GM21526 (cell line): ENCODE measurements around the gene AP4M1.

Experiments
- ATAC-seq: cut with Tn5 transposase; IDR thresholded peaks from one replicate; pipeline ENCODE4 v1.9.1; 2021; ENCODE audit warnings: moderate library complexity; ENCODE audit not compliant: unreplicated experiment, low FRiP score

Gene AP4M1, protein sequence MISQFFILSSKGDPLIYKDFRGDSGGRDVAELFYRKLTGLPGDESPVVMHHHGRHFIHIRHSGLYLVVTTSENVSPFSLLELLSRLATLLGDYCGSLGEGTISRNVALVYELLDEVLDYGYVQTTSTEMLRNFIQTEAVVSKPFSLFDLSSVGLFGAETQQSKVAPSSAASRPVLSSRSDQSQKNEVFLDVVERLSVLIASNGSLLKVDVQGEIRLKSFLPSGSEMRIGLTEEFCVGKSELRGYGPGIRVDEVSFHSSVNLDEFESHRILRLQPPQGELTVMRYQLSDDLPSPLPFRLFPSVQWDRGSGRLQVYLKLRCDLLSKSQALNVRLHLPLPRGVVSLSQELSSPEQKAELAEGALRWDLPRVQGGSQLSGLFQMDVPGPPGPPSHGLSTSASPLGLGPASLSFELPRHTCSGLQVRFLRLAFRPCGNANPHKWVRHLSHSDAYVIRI

GRCh38 chr7:100101016-100101862 lies at the start of gene AP4M1, which contains the start of gene MCM7:
Gene AP4M1, plus strand, starts transcription at chr7:100101643. Its CDS starts 72 bp downstream, at chr7:100101715.
Gene MCM7, minus strand, starts transcription at chr7:100101397. Its CDS starts 103 bp downstream, at chr7:100101294.
- peak; percentile 81 for ATAC-seq

DNA sequence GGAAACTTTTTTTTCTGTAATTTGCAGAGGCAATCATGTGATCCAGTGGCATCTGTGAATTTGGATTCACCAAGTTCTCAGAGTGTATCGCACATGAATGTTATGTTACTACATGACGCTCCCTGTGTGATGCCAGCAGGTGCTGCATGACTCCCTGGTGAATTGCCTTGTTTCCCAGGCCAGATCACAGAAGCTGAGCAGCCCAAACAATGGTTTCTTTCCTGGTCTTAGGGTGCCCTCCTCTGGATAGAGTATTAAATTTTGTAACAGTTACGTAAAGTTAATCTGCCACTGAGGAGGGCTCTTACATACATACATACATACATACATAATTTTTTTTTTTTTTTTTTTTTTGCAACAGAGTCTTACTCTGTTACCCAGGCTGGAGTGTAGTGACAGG lies 48.2 kb upstream of the AP4M1 start:
- ATAC-seq, result no peak

DNA sequence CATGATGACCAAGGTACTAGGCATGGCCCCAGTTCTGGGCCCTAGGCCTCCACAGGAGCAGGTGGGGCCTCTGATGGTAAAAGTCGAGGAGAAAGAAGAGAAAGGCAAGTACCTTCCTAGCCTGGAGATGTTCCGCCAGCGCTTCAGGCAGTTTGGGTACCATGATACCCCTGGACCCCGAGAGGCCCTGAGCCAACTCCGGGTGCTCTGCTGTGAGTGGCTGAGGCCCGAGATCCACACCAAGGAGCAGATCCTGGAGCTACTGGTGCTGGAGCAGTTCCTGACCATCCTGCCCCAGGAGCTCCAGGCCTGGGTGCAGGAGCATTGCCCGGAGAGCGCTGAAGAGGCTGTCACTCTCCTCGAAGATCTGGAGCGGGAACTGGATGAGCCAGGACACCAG lies 44.4 kb upstream of the AP4M1 start:
- ATAC-seq, result no peak

DNA sequence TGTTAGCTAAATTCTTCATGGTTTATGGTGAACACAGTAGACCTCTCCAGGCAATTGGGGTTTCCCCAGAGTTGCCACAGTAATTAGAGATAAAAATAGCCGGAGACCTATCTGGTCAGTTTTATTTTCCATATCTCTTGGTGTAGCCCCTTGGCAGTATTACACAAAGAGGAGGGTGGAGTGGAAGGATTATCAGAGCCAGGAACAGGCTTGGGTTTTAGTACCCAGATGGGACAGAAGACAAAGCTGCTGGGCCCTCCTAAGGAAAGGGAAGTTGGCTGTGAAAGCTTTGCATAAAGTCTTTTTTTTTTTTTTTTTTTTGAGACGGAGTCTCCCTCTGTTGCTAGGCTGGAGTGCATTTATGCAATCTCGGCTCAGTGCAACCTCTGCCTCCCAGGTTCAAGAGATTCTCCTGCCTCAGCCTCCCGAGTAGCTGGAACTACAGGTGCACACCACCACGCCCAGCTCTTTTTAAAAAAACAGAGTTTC lies 42.1 kb upstream of the AP4M1 start:
- ATAC-seq, result no peak

- no peak for ATAC-seq
Observed at GRCh38 chr7:100061518-100062193, 39.8 kb upstream of the AP4M1 start.

GRCh38 chr7:100063376-100063775 lies 38.1 kb upstream of the AP4M1 start:
- ATAC-seq, result no peak

- ATAC-seq, result no peak
Observed at GRCh38 chr7:100064162-100064561, 37.3 kb upstream of the AP4M1 start.

DNA sequence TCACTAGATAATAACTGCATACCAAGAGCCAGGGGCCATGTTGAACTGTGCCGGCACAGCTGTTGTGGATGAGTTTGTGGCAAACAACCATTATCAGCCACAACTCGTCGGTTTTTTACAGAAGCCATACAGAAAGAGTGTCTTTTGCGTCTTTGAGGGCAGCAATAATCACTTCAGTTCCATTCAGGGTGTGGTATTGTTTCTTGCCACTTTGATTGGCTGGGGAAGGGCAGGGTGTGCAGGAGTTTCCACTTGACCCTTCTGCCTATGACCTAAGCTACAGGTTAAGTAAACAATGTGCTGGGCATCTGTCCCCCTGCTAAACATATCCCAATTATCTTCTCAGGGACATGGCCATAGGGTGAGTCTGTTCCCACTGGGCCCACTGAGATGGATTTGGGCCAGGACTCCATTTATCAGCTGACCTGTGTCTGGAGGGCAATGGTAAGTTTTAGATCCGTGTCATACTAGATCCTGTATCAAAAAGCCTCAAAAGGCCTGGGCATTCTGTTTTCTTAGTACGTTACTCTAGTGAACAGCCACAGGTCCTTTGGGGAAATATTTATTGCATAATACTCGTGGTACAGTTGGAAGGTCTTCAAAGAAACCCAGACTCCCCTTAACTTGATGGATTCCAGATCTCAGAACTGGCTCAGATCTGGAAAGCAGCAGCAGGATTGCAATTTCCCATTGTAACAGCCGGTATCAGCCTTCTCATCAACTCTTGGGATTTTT lies 35.8 kb upstream of the AP4M1 start:
- ATAC-seq, result no peak

GRCh38 chr7:100066953-100067352 lies 34.5 kb upstream of the AP4M1 start:
- no peak for ATAC-seq

GRCh38 chr7:100069991-100070390 lies 31.5 kb upstream of the AP4M1 start:
- no peak for ATAC-seq

- no peak for ATAC-seq
Observed at GRCh38 chr7:100071018-100071723, 30.3 kb upstream of the AP4M1 start.

- ATAC-seq, result no peak
Observed at GRCh38 chr7:100072462-100072861, 29.0 kb upstream of the AP4M1 start.

DNA sequence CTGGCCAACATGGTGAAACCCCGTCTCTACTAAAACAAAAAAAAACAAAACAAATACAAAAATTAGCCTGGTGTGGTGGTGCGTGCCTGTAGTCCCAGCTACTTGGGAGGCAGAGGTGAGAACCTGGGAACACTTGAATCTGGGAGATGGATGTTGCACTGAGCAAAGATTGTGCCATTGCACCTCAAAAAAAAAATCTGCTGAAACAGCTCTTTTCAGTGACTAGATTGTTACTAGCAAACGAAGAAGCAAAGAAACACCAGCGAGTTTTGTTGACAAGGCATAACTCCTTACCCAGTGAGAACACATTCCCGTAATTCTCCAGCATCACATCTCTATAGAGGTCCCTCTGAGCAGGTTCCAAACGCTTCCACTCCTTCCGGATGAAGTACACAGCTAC lies 26.6 kb upstream of the AP4M1 start:
- ATAC-seq, result no peak

- no peak for ATAC-seq
Observed at GRCh38 chr7:100075418-100075817, 26.0 kb upstream of the AP4M1 start.

GRCh38 chr7:100077205-100077604 lies 24.2 kb upstream of the AP4M1 start:
- no peak for ATAC-seq

DNA sequence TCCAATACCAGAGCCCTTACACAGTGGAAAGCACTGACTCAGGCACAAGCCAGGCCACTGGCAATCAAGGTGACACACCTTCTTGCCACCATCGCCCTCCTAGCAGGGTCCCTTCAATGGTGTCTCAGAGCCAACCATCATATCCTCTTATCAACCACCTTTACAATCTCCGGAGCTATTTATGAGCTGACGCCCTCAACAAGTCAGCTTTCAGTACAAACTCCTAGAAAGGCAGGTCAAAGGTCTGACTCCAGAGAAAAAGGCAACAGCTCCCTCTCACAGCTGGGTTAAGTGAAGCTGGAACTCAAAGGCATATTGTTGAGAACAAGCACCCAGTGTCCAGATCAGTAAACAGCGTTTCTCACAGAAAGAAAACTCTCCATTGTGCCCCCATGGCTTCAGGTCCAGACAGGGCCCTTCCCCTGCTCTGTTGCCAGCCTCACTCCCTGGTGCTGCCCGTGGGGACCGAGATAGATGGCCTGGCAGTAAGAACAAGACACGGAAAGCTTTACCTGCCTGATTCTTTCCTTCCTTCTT lies 22.4 kb upstream of the AP4M1 start:
- ATAC-seq, result no peak

GRCh38 chr7:100080907-100081534 lies 20.4 kb upstream of the AP4M1 start:
- peak; percentile 8 for ATAC-seq

DNA sequence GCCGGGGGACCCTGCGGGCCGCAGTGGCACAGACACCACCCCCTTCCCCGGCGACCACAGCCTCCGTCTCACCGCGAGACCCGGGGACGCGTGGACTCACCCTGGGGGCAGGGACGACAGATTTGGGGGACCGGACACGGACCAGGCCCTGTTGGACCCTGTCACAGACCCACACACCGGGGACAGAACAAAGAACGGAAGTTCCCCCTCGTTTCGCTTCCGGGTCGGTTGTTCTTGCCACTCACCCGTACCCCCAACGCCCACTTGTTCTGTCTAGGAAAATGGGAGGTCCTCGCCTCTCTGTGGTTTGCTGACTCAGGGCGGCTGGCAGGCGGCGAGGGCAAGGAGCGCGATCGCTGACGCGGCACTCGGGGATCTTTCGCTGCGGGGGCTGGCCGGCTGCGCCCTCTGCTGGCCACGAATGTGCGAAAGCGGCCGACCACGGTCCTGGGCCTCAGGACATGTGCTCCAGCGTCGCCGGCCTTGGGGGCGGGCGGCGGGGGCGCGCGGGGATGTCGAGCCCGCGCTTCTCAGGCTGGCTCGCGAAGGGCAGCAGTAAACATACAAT lies 19.8 kb upstream of the AP4M1 start, which contains the start of gene ZNF3:
TSS of gene ZNF3 (minus strand) at position 189 of the 568 bp plus-strand sequence. CDS start 4,366 bp downstream, outside the sequence.
- peak; percentile 85 for ATAC-seq
